Panc1 (cell line): ENCODE results near the gene CXXC1. TPM values are rescaled to one million over a fixed set of nuclear protein-coding genes. Genes with fewer than 3 reads are reported as not detected.

Experiments
- ATAC-seq: fragments of 200-7000 bp; cut with Tn5 transposase; 2 replicates; pipeline ENCODE4 v1.9.1; 2020; ENCODE audit warnings: mild to moderate bottlenecking, moderate library complexity
- Bru-seq: library from RNA; stranded (reverse); fragments of 400-500 nt; gene quantifications from one replicate; lab custom pipeline; 2021; lab: Mats Ljungman, UMichigan
- BruChase-seq, 2 experiments: library from RNA; stranded (reverse); fragments of 400-500 nt; gene quantifications; one replicate each; lab custom pipeline; 2021; lab: Mats Ljungman, UMichigan
- BruUV-seq: library from RNA; stranded (reverse); fragments of 400-500 nt; replicated peaks from 2 replicates; lab custom pipeline; 2021; lab: Mats Ljungman, UMichigan
- CTCF ChIA-PET: fragments of 300-600 bp; sonication (Branson Sonifier 250); formaldehyde crosslinking; loops from one replicate; lab custom pipeline; 2022; ENCODE audit warnings: antibody characterized with exemption; lab: Charles Lee
- POLR2A ChIA-PET: fragments of 300-600 bp; sonication (Branson Sonifier 250); formaldehyde crosslinking; loops from one replicate; lab custom pipeline; 2022; ENCODE audit warnings: antibody characterized with exemption; lab: Charles Lee
- DNase-seq: peaks from one replicate; pipeline ENCODE4 v3.0.0-alpha.2; 2010; ENCODE audit warnings: low read depth, low spot score
- H3K27ac ChIP-seq: 2 replicates; pipeline ENCODE4 v1.5.1; 2011; ENCODE audit warnings: mild to moderate bottlenecking, low read length, inconsistent platforms
- H3K27me3 ChIP-seq: fragments of 200-500 bp; sonication (Bioruptor generic); 2 replicates; pipeline ENCODE4 v1.6.0; 2014; ENCODE audit warnings: low read length, inconsistent platforms; ENCODE audit not compliant: control insufficient read depth, insufficient read depth
- H3K36me3 ChIP-seq: fragments of 200-500 bp; sonication (Bioruptor generic); 2 replicates; pipeline ENCODE4 v1.5.1; 2014; ENCODE audit warnings: inconsistent platforms, mild to moderate bottlenecking, low read length, moderate library complexity; ENCODE audit not compliant: control insufficient read depth, insufficient read depth
- H3K4me1 ChIP-seq: 2 replicates; pipeline ENCODE4 v1.5.1; 2011; ENCODE audit warnings: inconsistent platforms, mild to moderate bottlenecking, low read length, moderate library complexity; ENCODE audit not compliant: control insufficient read depth, insufficient read depth
- H3K4me3 ChIP-seq, 2 experiments: 2 replicates each; pipeline ENCODE4 v1.5.1; 2011 to 2012; ENCODE audit warnings: low read depth in 2 of 2, low read length in 2 of 2, mild to moderate bottlenecking in 2 of 2, inconsistent platforms in 1 of 2, moderate library complexity in 1 of 2
- H3K9me3 ChIP-seq: fragments of 200-500 bp; sonication (Bioruptor generic); 2 replicates; pipeline ENCODE4 v1.5.1; 2014; ENCODE audit warnings: low read depth, mild to moderate bottlenecking, inconsistent platforms, low read length, moderate library complexity; ENCODE audit not compliant: control insufficient read depth, insufficient read depth
- CTCF ChIP-seq: fragments of 450-650 bp; IDR thresholded peaks from 2 replicates; pipeline ENCODE4 v1.5.1; 2017; ENCODE audit warnings: mild to moderate bottlenecking
- POLR2AphosphoS5 ChIP-seq: IDR thresholded peaks from 2 replicates; pipeline ENCODE4 v1.6.1; 2012; ENCODE audit warnings: mild to moderate bottlenecking, low read depth, low read length, moderate library complexity
- REST ChIP-seq, 2 experiments: IDR thresholded peaks; 2 replicates each; pipeline ENCODE4 v1.6.1; 2011 to 2012; ENCODE audit warnings: low read depth in 2 of 2, control low read depth in 1 of 2, low read length in 1 of 2, mild to moderate bottlenecking in 1 of 2, moderate library complexity in 1 of 2; ENCODE audit not compliant: insufficient read depth in 1 of 2
- SIN3A ChIP-seq: IDR thresholded peaks from 2 replicates; pipeline ENCODE4 v1.6.1; 2012; ENCODE audit warnings: low read depth, mild to moderate bottlenecking, low read length, moderate library complexity, borderline replicate concordance; ENCODE audit not compliant: insufficient read depth
- TCF7L2 ChIP-seq: IDR thresholded peaks from 2 replicates; pipeline ENCODE4 v1.6.1; 2011; ENCODE audit warnings: mild to moderate bottlenecking, low read depth, low read length, inconsistent platforms
- in situ Hi-C: cut with HindIII; loops from 2 replicates; pipeline ENCODE4 v1.10.0; 2016; ENCODE audit warnings: low sequenced_read_pairs, low pct_unique_long_range_greater_than_20kb
- intact Hi-C: fragments of 100-400 bp; cut with micrococcal nuclease; formaldehyde crosslinking; loops from one replicate; pipeline ENCODE4 v1.10.0; 2022; ENCODE audit not compliant: unreplicated experiment
- long read RNA-seq: library from polyadenylated mRNA; unstranded; transcript quantifications from one replicate; pipeline ENCODE4 v2.0.0, GENCODE V29; 2021; ENCODE audit not compliant: unreplicated experiment
- polyA plus RNA-seq: library from polyadenylated mRNA; unstranded; fragments of >200 nt; gene quantifications from one replicate; pipeline ENCODE4 v1.2.1, GENCODE V29; 2012; ENCODE audit warnings: missing spikeins; ENCODE audit not compliant: insufficient read length
- total RNA-seq: library from RNA; stranded (reverse); gene quantifications from one replicate; pipeline ENCODE4 v1.2.1, GENCODE V29; 2021; ENCODE audit not compliant: unreplicated experiment

CXXC1 gene
- total RNA-seq (60.8 TPM), Bru-seq, nascent RNA (percentile 57 among the genes with signal in this experiment), BruChase-seq, experiment 1, labeled RNA remaining after a 2-hour chase (percentile 68 among the genes with signal in this experiment), BruChase-seq, experiment 2, labeled RNA remaining after a 6-hour chase (percentile 82 among the genes with signal in this experiment)
- polyA plus RNA-seq, result 75.0 TPM
- long read RNA-seq, transcript CXXC1-208 (3 exons, 476 nt), result minor isoform, 5 of 88 reads
- long read RNA-seq, transcript CXXC1-201 (15 exons, 2,936 nt), result major isoform, 45 of 88 reads
- long read RNA-seq, partial matches to known transcripts, result 3 of 88 reads
- long read RNA-seq, other reads (novel, unspliced or antisense), result 32 of 88 reads

DNA sequence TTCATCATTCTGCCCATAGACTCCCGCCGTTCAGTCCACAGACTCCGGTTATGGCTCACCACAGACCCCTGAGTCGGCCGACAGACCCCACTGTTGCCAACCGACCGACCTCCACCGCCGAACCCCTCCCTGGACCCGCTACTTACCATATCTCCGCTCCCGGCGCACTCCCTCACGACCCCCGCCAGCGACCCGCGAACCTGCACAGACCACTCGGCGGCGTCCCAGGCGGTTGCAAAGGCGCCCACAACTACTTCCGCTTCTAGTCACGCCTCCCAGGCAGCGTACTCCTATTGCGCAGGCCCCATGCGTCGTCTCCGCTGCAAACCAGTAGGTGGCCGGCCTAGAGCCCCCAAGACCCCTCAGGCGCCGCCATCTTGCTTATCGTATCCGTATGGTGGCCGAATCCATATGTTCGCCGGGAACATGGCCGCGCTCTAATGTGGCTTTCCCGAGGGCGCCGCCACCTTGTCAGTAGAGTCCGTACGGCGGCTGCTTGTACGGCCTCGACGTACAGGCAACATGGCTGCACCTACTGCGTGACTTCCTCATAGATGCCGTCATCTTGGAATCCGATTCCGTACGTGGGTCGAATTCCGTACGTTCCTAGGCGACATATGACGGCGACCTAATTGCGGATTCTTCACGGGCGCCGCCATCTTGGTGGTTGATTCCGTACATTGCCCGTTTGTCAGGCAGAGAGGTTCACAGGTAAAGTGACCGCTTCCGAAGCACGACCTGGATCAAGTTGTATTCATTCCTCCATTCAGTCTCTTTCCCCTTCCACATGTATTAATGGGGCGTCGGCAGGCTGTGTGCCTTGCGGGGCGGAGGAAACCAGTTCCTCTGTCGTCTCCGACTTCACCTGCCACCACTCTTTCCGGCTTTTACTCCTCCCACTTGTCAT, at the start of gene CXXC1:
CXXC1 (minus strand) TSS at position 252 of the 907 bp plus-strand sequence; CDS start at position 149, 103 bp downstream.
- intact Hi-C loops, result loop anchor here (10.0 kb wide), 1 partner anchor 67 kb away; no protein-coding TSS in a partner anchor
- H3K27ac ChIP-seq, result peak within 1 kb of the TSS; percentile 85
- in situ Hi-C loops, result no loop called here

More for the DNA sequence above, at the start of gene CXXC1:
- ChIA-PET CTCF (no interaction called here), POLR2A (no interaction called here)
- no peaks in the 10 kb centered on the region; the same call in 1 of the 2 replicates for H3K36me3 ChIP-seq
- no peaks in the 10 kb centered on the region for H3K27me3 ChIP-seq
- H3K9me3 ChIP-seq, result no peaks in the 10 kb centered on the region
- no peaks in the 10 kb centered on the region for H3K4me1 ChIP-seq
- no TSS peak for BruUV-seq
- peak; percentile 95 for DNase-seq
- TF ChIP-seq TCF7L2, result peak; percentile 92
- TF ChIP-seq SIN3A, result 0 out of 2 replicates have a peak, but pooled peaks have one; percentile 26
- peak; percentile 41; the same call in 1 of the 2 replicates for TF ChIP-seq POLR2AphosphoS5
- TF ChIP-seq CTCF, result no peak; the same call in 1 of the 2 replicates
- no peak for TF ChIP-seq REST (IDR thresholded peaks at IDR 0.05; ENCODE audit: insufficient read depth in 1 of 2, low read depth in 2 of 2, low read length in 1 of 2)
- H3K4me3 ChIP-seq, result peak within 1 kb of the TSS; percentile 88 to 91
- ATAC-seq, result peak; percentile 95
